Stimulated activated CD8-positive, alpha-beta memory T cell treated with anti-CD3 and anti-CD28 coated beads, Interleukin-4, amount 100 ng/mL, for 24 hours (primary cell): ENCODE measurements around the gene STOX2.
"Not testable (repeated sequence)": the region's sequence is repeated elsewhere in the genome, so short reads cannot be mapped to it uniquely, and the experiment has no call there.

ENCODE experiments used
- DNase-seq: peaks from one replicate; pipeline ENCODE4 v3.0.0-alpha.2; 2020; ENCODE audit warnings: low read depth

The STOX2 gene

DNA sequence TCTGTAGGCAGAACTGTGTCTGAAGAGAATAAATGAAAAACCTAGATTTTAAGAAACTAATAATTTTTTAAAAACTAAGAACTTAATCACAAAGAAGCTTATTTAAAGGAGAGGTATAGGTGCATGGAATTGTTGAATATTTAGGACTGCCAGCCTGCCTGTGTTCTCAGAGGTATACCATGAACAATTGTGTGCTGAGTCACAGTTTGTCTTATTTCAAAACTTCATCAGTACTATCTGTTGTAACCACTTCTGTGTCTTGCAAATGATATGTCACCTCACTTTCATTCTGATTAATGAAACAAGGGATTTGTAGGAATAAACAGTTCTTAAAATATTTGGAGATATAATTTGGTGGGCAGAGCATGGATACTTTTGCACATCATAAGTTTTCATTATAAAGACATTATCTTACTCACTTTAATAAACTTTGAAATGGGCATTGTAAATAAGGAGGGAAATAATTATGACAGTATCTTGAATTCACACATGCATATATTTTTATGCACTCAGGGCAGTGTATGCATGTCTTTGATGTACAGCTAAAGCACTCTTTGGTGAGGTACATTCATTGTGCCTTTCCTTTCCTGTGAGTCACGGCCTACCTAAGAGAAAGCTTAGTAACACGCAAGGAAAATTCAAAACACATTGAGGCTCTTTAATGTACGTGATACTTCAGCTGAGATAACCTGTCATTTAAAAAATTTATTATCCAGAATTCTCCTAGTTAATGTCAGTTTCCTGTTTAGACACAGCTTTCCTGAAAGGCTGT, 31.7 kb downstream of the STOX2 start:
- DNase-seq = no peak

DNA sequence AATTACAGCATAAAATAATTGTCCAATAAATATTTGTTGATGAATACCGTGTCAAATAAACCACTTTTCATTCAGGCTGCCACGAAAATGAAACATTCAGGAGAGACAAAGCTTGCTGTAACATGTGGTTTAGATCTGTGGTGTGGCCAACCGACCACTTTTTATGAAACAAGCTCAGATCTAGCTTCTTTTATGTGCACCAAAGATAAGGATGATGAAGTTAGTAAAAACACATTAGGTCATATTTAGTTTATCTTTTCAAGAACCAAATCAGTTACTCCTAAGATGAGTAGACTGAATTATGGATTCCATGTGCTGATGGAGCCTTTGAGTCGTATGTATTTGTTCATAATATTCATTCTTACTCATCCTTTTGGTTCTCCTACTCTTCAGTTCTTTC, 35.8 kb downstream of the STOX2 start:
- no peak for DNase-seq

DNA sequence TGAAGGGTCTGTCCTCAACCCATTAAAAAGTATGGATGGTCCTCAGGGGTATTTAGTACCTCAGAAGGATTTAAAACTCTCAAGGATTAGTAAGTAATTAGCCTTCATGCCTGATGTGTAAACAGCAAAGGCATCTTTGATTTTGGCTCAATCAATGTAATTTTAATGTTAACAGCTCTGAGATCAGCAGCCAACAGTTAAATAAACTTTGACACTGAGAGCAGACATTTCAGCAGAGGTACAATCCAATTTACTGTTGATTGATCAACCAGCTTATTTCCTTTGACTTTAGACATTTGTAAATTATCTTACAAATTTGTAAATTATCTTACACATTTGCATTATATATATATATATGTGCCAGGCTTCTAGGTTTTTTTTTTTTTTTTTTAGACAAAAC, 36.9 kb downstream of the STOX2 start:
- DNase-seq = no peak

DNA sequence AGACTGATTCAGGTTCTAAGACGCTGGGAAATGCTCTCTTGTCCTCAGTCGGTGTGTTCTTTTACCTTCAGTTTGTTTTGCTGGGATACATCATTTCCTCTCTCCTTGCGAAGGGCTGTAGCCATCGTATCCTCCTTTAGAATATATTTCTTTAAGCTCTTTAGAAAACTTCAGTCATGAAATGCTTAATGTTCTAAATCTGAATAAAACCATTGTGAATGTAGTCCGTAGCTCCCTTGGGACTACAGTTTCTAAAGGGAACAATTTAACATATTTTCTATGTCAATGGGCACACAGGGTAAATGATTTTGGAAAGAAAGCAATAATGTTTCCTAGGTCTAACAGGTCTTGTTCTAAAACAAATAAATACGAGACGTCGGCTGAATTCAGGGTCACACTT, 40.6 kb downstream of the STOX2 start:
- no peak for DNase-seq

DNA sequence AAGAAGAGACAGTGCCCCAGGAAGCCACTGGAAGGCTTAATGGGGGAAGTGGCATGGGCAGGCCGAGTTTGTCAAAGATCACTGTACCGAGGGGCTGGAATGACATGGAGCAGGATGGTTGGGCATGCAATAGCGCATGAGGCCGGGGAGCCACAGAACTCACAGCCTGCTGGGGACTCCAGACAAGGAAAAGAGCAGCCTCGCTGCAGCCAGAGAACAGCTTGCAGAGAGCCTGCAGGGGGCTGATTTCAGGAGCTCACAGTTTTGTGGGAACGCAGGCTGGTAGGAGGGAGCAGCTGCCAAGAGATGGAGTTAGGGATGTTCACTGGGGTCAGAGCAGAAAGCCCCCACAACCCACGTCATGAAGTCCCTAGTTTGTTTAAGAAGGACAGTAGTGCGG, 45.4 kb downstream of the STOX2 start:
- no peak for DNase-seq

DNA sequence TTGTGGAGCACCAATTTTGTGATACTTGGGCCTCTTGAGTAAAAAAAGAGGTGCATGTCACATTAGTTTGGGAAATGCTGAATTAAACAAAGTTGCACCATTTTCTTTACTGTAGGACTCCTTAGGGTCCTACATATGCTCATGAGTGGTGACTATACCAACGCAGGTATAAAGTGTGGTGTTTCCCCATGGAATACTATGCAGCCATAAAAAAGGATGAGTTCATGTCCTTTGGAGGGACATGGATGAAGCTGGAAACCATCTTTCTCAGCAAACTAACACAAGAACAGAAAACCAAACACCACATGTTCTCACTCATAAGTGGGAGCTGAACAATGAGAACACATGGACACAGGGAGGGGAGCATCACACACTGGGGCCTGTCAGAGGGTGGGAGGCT, 47.5 kb downstream of the STOX2 start:
- DNase-seq = not testable (repeated sequence)

DNA sequence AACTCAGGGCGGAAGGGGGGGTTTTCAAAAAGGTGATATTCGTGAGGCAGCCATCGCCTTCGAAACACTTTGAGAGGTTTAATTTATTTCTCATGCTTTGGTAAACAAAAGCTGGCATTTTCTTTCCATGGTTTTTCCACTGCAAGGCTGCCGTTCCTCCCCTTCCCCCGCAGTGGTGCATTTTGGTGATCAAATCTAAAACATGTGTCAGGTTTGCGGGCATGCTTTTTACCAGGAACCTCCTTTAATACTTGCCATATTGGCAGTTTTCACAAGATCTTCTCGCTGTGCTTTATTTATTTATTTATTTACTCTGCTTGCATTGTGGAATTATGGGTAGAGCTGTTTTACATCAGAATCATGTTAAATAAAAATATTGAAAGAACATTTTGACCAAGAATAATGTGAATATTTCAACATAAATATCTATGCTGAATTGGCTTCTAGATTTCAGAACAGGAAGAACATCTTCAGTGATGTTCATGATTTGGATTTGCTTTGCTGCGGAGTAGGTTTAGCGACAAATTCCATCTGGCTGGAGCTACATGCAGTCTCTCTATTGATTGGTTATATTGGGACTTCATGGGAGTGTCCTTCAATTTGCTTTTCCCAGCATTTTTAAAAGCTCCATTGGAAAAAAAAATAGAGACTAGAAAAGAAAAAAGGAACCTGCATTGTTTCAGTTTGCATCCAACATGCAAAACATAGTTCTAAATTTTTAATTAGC, 54.4 kb downstream of the STOX2 start:
- DNase-seq = no peak

DNA sequence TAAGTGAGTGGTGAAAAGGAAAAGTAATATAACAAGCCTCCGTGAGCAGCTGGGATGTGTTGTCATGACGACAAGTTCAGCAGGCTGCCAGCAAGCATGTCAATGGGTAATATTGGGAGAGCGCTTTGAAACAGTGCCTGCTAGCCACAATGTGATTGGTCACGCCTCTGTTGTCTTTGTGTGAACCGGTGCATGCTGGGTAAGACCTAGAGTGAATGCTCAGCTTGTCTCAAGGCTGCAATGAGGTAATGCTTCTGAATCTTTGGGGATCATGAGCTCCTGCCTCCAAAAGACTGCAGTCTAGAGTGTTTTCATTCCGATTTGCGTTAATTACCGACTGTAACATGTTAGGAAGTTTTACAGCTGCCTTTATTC, 54.9 kb downstream of the STOX2 start:
- no peak for DNase-seq

DNA sequence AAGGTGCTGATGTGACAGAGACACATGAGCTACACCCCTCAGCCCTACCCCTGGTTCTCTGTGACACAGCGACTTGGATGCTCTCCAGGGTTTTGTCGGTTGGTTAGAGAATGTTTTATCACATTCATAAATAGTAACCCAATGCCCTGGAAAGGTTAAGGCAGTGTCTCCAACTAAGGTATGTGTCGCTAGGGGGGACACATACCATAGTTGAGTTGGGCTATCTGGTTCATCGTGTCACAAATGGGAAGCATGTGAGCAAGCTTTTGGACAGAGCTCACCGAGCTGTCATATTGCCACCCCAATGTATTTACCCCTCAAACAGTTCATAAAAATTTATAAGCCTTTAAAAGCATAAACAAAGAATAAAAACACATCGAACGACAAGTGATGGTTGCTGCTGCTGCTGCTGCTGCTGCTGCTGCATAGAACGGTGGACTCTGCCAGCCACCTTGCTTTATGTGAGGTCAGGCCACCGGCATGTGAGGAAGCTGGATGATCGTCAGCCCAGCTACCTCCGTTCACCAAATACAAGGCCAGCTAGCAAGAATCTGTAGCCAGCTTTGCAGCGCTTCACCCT, 55.9 kb downstream of the STOX2 start:
- no peak for DNase-seq

DNA sequence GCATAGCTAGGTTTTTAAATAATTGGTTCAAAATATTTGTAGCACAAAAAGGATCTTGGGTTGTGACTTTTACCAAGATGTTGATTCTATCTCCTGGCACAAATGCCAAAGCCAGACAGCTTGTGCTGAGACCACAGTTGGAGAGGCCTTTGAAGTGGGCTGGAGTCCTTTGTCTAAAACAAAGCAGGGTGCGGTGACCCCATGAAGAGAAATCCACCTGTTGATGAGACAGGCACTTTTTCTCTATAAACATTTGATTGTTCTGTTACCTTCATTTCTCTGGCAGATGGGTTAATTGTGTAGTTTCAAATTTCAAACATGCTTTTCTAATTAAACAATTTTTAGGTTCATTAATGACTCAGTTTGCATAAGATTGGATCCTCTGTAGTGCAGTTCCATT, 56.7 kb downstream of the STOX2 start:
- DNase-seq = no peak

DNA sequence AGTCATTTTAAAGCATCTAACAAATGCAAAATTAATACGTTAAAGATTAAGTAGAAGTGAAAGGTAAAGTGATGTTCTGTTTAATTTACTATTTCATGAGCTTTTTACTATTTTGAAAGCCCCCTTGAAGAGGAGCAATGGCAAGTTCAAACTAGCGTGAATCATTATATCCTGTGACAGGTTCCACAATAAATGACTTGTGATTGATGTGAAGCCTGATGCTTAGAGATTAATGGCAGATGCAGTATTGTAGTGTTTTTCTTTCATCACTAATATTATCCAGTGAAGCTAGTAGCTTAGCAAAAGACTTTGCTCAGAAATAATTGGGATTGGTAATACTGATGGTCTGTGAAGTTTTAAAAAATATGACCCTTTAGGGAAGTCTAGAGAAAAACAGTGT, 57.3 kb downstream of the STOX2 start:
- no peak for DNase-seq

DNA sequence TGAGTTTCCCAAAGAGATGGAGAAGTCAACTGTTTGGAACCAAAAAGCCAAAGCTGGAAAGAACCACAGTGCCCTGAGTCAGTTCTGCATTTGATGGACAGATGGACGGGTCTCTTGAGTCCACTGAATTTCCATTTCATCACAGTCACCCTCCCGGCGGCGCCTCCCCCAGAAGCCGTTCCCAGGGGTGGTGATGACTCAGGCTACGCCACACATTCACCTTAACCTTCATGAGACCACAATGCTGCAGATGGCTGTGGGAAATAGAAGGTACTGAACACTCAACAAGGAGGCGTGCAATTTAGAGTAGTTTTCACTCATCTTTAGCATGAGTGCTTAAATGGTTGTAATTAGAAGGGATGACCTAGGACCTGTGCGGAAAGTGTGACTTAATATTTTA, 61.3 kb downstream of the STOX2 start:
- DNase-seq = no peak

DNA sequence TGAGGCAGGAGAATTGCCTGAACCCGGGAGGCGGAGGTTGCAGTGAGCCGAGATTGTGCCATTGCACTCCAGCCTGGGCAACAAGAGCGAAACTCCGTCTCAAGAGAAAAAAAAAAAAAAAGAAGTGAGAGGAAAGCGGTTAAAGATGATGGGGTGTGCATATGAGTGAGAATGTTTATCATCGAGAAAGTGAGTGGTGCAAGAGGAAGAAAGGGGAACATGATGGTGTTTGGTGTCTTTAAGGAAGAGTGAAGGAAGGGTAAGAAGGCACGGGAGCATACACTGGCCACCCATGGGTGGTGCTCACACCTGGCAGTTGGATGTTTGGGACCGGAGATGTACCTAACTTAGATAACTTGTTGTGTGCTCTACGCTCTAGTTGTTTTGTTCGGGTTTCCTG, 62.2 kb downstream of the STOX2 start:
- no peak for DNase-seq

DNA sequence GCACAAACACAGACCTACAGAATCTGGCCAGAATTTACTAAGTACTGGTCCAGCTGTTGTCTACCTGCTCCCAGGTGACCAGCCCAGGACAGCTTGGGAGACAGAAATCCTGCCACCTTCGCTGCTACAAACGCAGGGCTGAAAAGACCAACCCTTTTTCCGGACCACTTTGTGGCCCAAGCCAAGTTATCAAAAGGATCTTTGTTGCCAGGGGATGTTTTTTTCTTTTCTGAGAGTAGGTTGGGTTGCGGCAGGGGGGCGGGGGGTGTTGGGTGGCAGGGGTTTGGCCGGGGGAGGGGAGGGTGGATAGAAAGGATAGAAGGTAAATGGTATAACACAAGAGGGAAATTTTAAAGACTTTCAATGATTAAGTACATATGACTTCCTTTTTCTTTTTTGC, 63.4 kb downstream of the STOX2 start:
- DNase-seq = no peak

DNA sequence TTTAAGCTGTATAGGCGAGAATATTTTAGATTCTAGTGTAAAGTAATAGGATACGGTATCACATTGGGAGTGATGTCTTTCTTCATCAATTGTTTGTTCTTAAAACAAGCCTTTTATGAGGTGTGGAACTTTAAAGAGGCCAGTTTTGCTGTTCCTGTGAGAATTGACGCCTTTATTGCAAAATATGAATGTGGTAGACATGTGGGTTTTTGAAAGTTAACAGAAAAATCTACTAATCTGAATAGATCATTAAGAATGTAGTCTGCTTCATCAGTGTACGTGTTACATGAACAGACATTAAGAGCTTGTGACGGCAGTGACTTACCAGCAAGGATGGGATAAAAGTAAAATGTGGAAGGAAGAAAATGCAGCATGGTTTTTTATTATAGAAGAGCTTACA, 63.8 kb downstream of the STOX2 start:
- DNase-seq = no peak

DNA sequence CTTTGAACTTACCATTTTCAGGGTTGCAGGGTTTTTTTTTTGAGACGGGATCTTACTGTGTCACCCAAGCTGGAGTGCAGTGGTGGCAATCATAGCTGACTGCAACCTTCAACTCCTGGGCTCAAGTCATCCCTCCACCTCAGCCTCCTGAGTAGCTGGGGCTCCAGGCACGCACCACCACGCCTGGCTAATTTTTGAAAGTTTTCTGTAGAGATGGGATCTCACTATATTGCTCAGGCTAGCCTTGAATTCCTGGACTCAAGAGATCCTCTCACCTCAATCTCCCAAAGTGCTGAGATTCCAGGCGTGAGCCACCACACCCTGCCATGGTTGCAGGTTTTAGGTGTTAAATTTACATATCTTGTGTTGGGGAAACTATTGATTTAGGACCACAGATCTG, 64.5 kb downstream of the STOX2 start:
- no peak for DNase-seq

DNA sequence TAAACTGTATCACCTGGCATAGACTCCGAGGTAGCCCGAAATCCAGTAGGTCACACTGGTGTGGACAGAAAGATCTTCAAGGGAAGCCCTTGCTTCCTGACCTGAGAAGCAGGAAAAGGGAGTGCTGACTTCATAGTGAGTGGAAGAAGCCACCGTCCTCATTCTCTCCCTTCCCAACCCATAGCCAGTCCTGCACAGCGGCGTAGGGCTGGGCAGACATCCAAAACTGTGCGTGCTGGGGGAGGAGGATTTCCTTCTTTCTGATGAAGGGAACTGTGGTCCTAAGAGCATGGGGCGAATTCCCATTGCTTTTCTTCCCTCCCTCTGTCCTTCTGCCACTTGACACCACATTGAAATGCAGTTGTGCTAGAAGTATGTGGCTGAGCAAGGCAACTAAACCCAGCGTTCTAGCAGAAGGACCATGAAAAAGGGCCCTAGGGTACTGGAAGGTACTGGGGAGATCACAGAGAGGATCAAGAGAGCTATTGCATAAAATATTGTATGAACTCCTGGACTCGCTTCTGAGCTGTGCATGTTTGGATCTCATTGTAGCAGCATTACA, 66.9 kb downstream of the STOX2 start:
- no peak for DNase-seq

DNA sequence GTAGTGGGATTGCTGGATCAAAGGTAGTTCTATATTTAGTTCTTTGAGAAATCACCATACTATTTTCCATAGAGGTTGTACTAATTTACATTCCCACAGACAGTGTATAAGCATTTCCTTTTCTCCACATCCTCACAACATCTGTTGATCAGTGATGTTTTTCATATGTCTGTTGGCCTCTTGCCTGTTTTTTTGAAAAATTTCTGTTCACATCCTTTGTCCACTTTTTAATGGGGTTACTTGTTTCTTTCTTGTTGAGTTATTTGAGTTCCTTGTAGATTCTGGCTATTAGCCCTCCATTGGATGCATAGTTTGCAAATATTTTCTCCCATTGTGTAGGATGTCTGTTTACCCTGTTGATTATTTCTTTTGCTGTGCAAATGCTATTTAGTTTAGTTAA, 72.6 kb downstream of the STOX2 start:
- DNase-seq = no peak

DNA sequence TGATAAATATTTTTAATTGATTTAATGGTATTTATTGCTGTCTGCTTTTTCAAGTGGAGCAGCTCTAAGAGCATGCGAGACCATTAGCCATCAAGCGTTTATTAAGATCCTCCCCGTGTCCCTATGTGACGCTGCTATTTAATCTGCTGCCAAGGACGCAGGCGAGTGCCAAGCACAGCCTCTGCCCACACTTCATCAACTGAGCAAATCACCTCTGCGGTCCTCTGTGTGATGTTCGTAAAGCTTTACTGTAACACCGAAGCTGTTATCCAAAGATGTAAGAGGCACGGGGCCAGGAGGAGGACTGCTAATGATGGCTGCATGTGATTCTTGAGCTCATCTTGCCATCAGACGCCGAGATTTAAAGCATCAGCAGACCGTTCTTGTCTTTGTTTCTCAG, 79.5 kb downstream of the STOX2 start:
- DNase-seq = no peak

DNA sequence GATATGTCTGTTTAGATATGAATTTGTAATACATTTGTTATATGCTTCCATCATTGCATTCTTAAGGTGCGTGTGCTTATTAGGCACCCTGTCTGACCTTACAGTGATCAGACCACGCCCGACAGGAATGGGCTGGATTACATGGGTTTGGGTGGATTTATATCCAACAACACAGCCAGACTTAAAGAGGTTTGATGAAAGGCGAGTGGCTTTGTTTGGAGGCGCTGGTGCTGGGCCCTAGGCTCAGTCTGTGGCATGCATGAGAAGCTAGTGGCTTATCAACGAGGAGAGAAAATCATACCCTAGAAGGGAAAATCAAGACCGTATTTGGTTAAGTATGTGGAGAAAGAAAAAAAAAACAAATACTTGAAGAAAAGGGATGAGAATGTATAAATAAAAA, 80.7 kb downstream of the STOX2 start:
- DNase-seq = no peak

DNA sequence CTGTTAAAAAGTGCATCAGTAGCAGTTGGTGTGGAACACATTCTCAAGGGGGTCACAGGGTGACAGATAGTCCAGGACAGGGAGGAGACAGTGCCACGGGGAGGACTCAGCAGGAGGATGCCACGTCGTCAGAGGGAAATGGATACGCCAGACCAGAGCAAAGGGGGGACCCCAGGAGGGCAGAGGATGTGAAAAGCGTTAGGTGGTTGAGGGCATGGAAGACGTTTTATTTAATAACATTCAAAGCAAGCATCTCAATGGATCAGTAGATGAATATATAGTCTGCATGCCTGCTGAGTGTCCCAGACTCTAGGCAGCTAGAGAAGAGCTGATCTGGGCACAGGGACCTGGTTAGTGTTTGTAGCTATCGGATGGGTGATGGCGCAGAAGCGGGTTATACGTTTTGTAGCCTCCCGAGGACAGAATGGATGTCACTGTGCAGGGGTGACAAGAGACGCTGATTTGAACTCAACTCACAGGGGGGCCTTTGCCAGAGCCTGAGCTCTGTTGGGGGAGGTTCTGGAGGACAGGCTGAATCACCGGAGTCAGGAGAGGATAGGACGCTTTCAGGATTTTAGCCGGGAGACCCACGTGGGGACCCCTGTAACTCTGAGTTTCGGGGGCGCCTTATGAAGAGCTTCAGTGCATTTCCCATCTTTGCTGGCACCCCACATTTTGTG, 81.3 kb downstream of the STOX2 start:
- no peak for DNase-seq
